C1 segment of cervical spinal cord (tissue), 14 donors: Measurements from ENCODE around the gene MDN1.
"Not testable (repeated sequence)": the region's sequence is repeated elsewhere in the genome, so short reads cannot be mapped to it uniquely, and the experiment has no call there.

Source experiments
- DNase-seq, 14 donors: peaks; one replicate each; lab custom pipeline; 2025; lab: John Stamatoyannopoulos, UW

Gene MDN1

GRCh38 chr6:89650579-89650978, 169.0 kb downstream of the MDN1 start:
- no peak for DNase-seq

- no peak for DNase-seq
These were observed 169.9 kb downstream of the MDN1 start for GRCh38 chr6:89649682-89650081.

- DNase-seq, result no peak
These were observed 174.7 kb downstream of the MDN1 start for GRCh38 chr6:89644864-89645263.

- DNase-seq, result peak in 8 of 14 donors; percentile 9 to 39 (median 26)
These were observed 176.2 kb downstream of the MDN1 start for GRCh38 chr6:89643406-89643805.

- peak in 4 of 14 donors; percentile 5 to 39 (median 23) for DNase-seq
These were observed 176.6 kb downstream of the MDN1 start for GRCh38 chr6:89642956-89643355.

- not testable (repeated sequence) for DNase-seq
These were observed 178.0 kb downstream of the MDN1 start for GRCh38 chr6:89641581-89641980.

- DNase-seq, result no peak
These were observed 178.8 kb downstream of the MDN1 start for GRCh38 chr6:89640804-89641203.

GRCh38 chr6:89638320-89639195, 181.0 kb downstream of the MDN1 start, which contains the start of gene LYRM2:
Gene LYRM2, minus strand, starts transcription at chr6:89638747. Its CDS starts 31 bp downstream, at chr6:89638716.
- peak; percentile 77 to 99 (median 96) for DNase-seq

GRCh38 chr6:89637960-89638319, 181.7 kb downstream of the MDN1 start:
- no peak for DNase-seq

GRCh38 chr6:89636412-89636811, 183.2 kb downstream of the MDN1 start:
- not testable (repeated sequence) for DNase-seq

GRCh38 chr6:89630488-89630887, 189.1 kb downstream of the MDN1 start:
- DNase-seq, result peak in 1 of 14 donors; percentile 80

- DNase-seq, result no peak
These were observed 195.8 kb downstream of the MDN1 start for GRCh38 chr6:89623749-89624148.

- DNase-seq, result no peak
These were observed 200.0 kb downstream of the MDN1 start for GRCh38 chr6:89619567-89619966.

GRCh38 chr6:89618026-89618425, 201.6 kb downstream of the MDN1 start:
- DNase-seq, result no peak

GRCh38 chr6:89616531-89616930, 203.1 kb downstream of the MDN1 start:
- no peak for DNase-seq

GRCh38 chr6:89615882-89616281, 203.7 kb downstream of the MDN1 start:
- no peak for DNase-seq

GRCh38 chr6:89613790-89614189, 205.8 kb downstream of the MDN1 start:
- no peak for DNase-seq

- DNase-seq, result no peak
These were observed 207.5 kb downstream of the MDN1 start for GRCh38 chr6:89612121-89612520.

- DNase-seq, result no peak
These were observed 207.9 kb downstream of the MDN1 start for GRCh38 chr6:89611666-89612065.

GRCh38 chr6:89610149-89610642, 209.4 kb downstream of the MDN1 start:
- peak in 3 of 14 donors; percentile 8 to 29 (median 13) for DNase-seq

GRCh38 chr6:89605861-89606260, 213.7 kb downstream of the MDN1 start:
- peak in 2 of 14 donors; percentile 5 to 83 for DNase-seq

GRCh38 chr6:89604653-89605052, 214.9 kb downstream of the MDN1 start:
- no peak for DNase-seq

- DNase-seq, result no peak
These were observed 217.4 kb downstream of the MDN1 start for GRCh38 chr6:89602166-89602565.
